ENCODE measurements around the gene PRLH. TPM values are rescaled to one million over a fixed set of nuclear protein-coding genes. Genes with fewer than 3 reads are reported as not detected.

Gene PRLH
- total and polyA plus RNA-seq, 5 donors from 2014 or later: not detected

- Histone ChIP-seq H3K4me3 (ENCODE audit: low read depth, low read length) (no peak overlapping the region), H3K9me3 (ENCODE audit: control insufficient read depth in 2 of 2, low read length in 2 of 2) (no peaks in the 10 kb centered on the region), H3K27ac (ENCODE audit: insufficient read depth, low read length, poor library complexity, severe bottlenecking) (no peak overlapping the region), H3K27me3 (ENCODE audit: control insufficient read depth, insufficient read depth, low read length) (no peaks in the 10 kb centered on the region), H3K4me1 (ENCODE audit: control insufficient read depth, insufficient read depth, low read length, poor library complexity, severe bottlenecking) (no peaks in the 10 kb centered on the region), H3K36me3 (ENCODE audit: control insufficient read depth, insufficient read depth, low read length) (no peaks in the 10 kb centered on the region)
- H3K4me1 Mint-ChIP-seq: no peaks in the 10 kb centered on the region
- H3K9me3 Mint-ChIP-seq: peaks cover 0 to 2% (median 0%) of the 10 kb centered on the region in 7 donors
- peaks cover 10% of the 10 kb centered on the region for H3K27me3 Mint-ChIP-seq
- no peak overlapping the region for H3K27ac Mint-ChIP-seq
- no peak overlapping the region for H3K4me3 Mint-ChIP-seq
- no peaks in the 10 kb centered on the region for H3K36me3 Mint-ChIP-seq
- DNase-seq: no peak
- no peak for ATAC-seq (ENCODE audit: low read depth in 2 of 2)
Observed at GRCh38 chr2:237535385-237536082, 30.8 kb upstream of the PRLH start.

GRCh38 chr2:237536083-237536415 is 30.3 kb upstream of the PRLH start:
- no peak overlapping the region for H3K27ac ChIP-seq (ENCODE audit: insufficient read depth, low read length, poor library complexity, severe bottlenecking)
- Mint-ChIP-seq H3K36me3 (no peaks in the 10 kb centered on the region), H3K9me3 (peaks cover 0 to 2% (median 0%) of the 10 kb centered on the region in 7 donors), H3K27me3 (peaks cover 10% of the 10 kb centered on the region), H3K4me1 (no peaks in the 10 kb centered on the region), H3K4me3 (no peak overlapping the region), H3K27ac (no peak overlapping the region)
- no peak overlapping the region for H3K4me3 ChIP-seq (ENCODE audit: low read depth, low read length)
- no peaks in the 10 kb centered on the region for H3K9me3 ChIP-seq (ENCODE audit: control insufficient read depth in 2 of 2, low read length in 2 of 2)
- no peaks in the 10 kb centered on the region for H3K27me3 ChIP-seq (ENCODE audit: control insufficient read depth, insufficient read depth, low read length)
- no peaks in the 10 kb centered on the region for H3K36me3 ChIP-seq (ENCODE audit: control insufficient read depth, insufficient read depth, low read length)
- ATAC-seq (ENCODE audit: low read depth in 2 of 2) (no peak), DNase-seq (no peak)
- no peaks in the 10 kb centered on the region for H3K4me1 ChIP-seq (ENCODE audit: control insufficient read depth, insufficient read depth, low read length, poor library complexity, severe bottlenecking)

GRCh38 chr2:237536617-237537016 is 29.8 kb upstream of the PRLH start:
- no peaks in the 10 kb centered on the region for H3K9me3 ChIP-seq (ENCODE audit: control insufficient read depth in 2 of 2, low read length in 2 of 2)
- Mint-ChIP-seq H3K36me3 (no peaks in the 10 kb centered on the region), H3K9me3 (peaks cover 0 to 2% (median 0%) of the 10 kb centered on the region in 7 donors), H3K27ac (no peak overlapping the region), H3K27me3 (peaks cover 13% of the 10 kb centered on the region), H3K4me3 (no peak overlapping the region), H3K4me1 (no peaks in the 10 kb centered on the region)
- no peaks in the 10 kb centered on the region for H3K36me3 ChIP-seq (ENCODE audit: control insufficient read depth, insufficient read depth, low read length)
- H3K4me3 ChIP-seq (ENCODE audit: low read depth, low read length): no peak overlapping the region
- DNase-seq (no peak), ATAC-seq (ENCODE audit: low read depth in 2 of 2) (no peak)
- no peak overlapping the region for H3K27ac ChIP-seq (ENCODE audit: insufficient read depth, low read length, poor library complexity, severe bottlenecking)
- no peaks in the 10 kb centered on the region for H3K4me1 ChIP-seq (ENCODE audit: control insufficient read depth, insufficient read depth, low read length, poor library complexity, severe bottlenecking)
- no peaks in the 10 kb centered on the region for H3K27me3 ChIP-seq (ENCODE audit: control insufficient read depth, insufficient read depth, low read length)

- H3K27ac Mint-ChIP-seq: no peak overlapping the region
- no peak overlapping the region for H3K27ac ChIP-seq (ENCODE audit: insufficient read depth, low read length, poor library complexity, severe bottlenecking)
- no peaks in the 10 kb centered on the region for H3K27me3 ChIP-seq (ENCODE audit: control insufficient read depth, insufficient read depth, low read length)
- H3K36me3 Mint-ChIP-seq: no peaks in the 10 kb centered on the region
- H3K4me1 ChIP-seq (ENCODE audit: control insufficient read depth, insufficient read depth, low read length, poor library complexity, severe bottlenecking): no peaks in the 10 kb centered on the region
- no peak for DNase-seq
- H3K27me3 Mint-ChIP-seq: peaks cover 15% of the 10 kb centered on the region
- peaks cover 0 to 2% (median 0%) of the 10 kb centered on the region in 7 donors for H3K9me3 Mint-ChIP-seq
- no peak overlapping the region for H3K4me3 ChIP-seq (ENCODE audit: low read depth, low read length)
- H3K4me1 Mint-ChIP-seq: no peaks in the 10 kb centered on the region
- no peaks in the 10 kb centered on the region for H3K9me3 ChIP-seq (ENCODE audit: control insufficient read depth in 2 of 2, low read length in 2 of 2)
- H3K36me3 ChIP-seq (ENCODE audit: control insufficient read depth, insufficient read depth, low read length): no peaks in the 10 kb centered on the region
- no peak for ATAC-seq (ENCODE audit: low read depth in 2 of 2)
- no peak overlapping the region for H3K4me3 Mint-ChIP-seq
Observed at GRCh38 chr2:237538001-237538720, 28.2 kb upstream of the PRLH start.

GRCh38 chr2:237538901-237539300 is 27.5 kb upstream of the PRLH start:
- Mint-ChIP-seq H3K27ac (no peak overlapping the region), H3K4me3 (no peak overlapping the region), H3K27me3 (peaks cover 15% of the 10 kb centered on the region), H3K4me1 (no peaks in the 10 kb centered on the region), H3K9me3 (peaks cover 0 to 2% (median 0%) of the 10 kb centered on the region in 7 donors), H3K36me3 (no peaks in the 10 kb centered on the region)
- Histone ChIP-seq H3K27ac (ENCODE audit: insufficient read depth, low read length, poor library complexity, severe bottlenecking) (no peak overlapping the region), H3K36me3 (ENCODE audit: control insufficient read depth, insufficient read depth, low read length) (no peaks in the 10 kb centered on the region), H3K9me3 (ENCODE audit: control insufficient read depth in 2 of 2, low read length in 2 of 2) (no peaks in the 10 kb centered on the region), H3K4me1 (ENCODE audit: control insufficient read depth, insufficient read depth, low read length, poor library complexity, severe bottlenecking) (no peaks in the 10 kb centered on the region), H3K4me3 (ENCODE audit: low read depth, low read length) (no peak overlapping the region), H3K27me3 (ENCODE audit: control insufficient read depth, insufficient read depth, low read length) (no peaks in the 10 kb centered on the region)
- ATAC-seq (ENCODE audit: low read depth in 2 of 2): no peak
- DNase-seq: no peak

- H3K9me3 ChIP-seq (ENCODE audit: control insufficient read depth in 2 of 2, low read length in 2 of 2): no peaks in the 10 kb centered on the region
- no peaks in the 10 kb centered on the region for H3K4me1 Mint-ChIP-seq
- no peaks in the 10 kb centered on the region for H3K36me3 ChIP-seq (ENCODE audit: control insufficient read depth, insufficient read depth, low read length)
- H3K27ac ChIP-seq (ENCODE audit: insufficient read depth, low read length, poor library complexity, severe bottlenecking): no peak overlapping the region
- H3K4me1 ChIP-seq (ENCODE audit: control insufficient read depth, insufficient read depth, low read length, poor library complexity, severe bottlenecking): no peaks in the 10 kb centered on the region
- H3K9me3 Mint-ChIP-seq: peaks cover 0 to 2% (median 0%) of the 10 kb centered on the region in 7 donors
- no peak overlapping the region for H3K27ac Mint-ChIP-seq
- H3K4me3 ChIP-seq (ENCODE audit: low read depth, low read length): no peak overlapping the region
- no peaks in the 10 kb centered on the region for H3K36me3 Mint-ChIP-seq
- DNase-seq: no peak
- H3K27me3 Mint-ChIP-seq: peaks cover 15% of the 10 kb centered on the region
- H3K27me3 ChIP-seq (ENCODE audit: control insufficient read depth, insufficient read depth, low read length): no peaks in the 10 kb centered on the region
- no peak for ATAC-seq (ENCODE audit: low read depth in 2 of 2)
- no peak overlapping the region for H3K4me3 Mint-ChIP-seq
Observed at GRCh38 chr2:237539681-237540080, 26.7 kb upstream of the PRLH start.

- no peaks in the 10 kb centered on the region for H3K27me3 ChIP-seq (ENCODE audit: control insufficient read depth, insufficient read depth, low read length)
- no peaks in the 10 kb centered on the region for H3K36me3 ChIP-seq (ENCODE audit: control insufficient read depth, insufficient read depth, low read length)
- no peaks in the 10 kb centered on the region for H3K9me3 ChIP-seq (ENCODE audit: control insufficient read depth in 2 of 2, low read length in 2 of 2)
- Mint-ChIP-seq H3K4me1 (no peaks in the 10 kb centered on the region), H3K27me3 (peaks cover 15% of the 10 kb centered on the region), H3K36me3 (no peaks in the 10 kb centered on the region), H3K27ac (no peak overlapping the region), H3K9me3 (peaks cover 0 to 2% (median 0%) of the 10 kb centered on the region in 7 donors), H3K4me3 (no peak overlapping the region)
- no peak overlapping the region for H3K4me3 ChIP-seq (ENCODE audit: low read depth, low read length)
- DNase-seq (no peak), ATAC-seq (ENCODE audit: low read depth in 2 of 2) (no peak)
- no peaks in the 10 kb centered on the region for H3K4me1 ChIP-seq (ENCODE audit: control insufficient read depth, insufficient read depth, low read length, poor library complexity, severe bottlenecking)
- no peak overlapping the region for H3K27ac ChIP-seq (ENCODE audit: insufficient read depth, low read length, poor library complexity, severe bottlenecking)
Observed at GRCh38 chr2:237540223-237540775, 26.1 kb upstream of the PRLH start.

All from CD4-positive, CD25-positive, alpha-beta regulatory T cell (primary cell).